RWPE1 (cell line): ENCODE results near the gene LGI4.
A peak's percentile ranks its signal among the peaks of the same experiment; 100 is the strongest.

Experiments
- CTCF ChIA-PET: fragments of 350-600 bp; sonication (Branson Sonifier 250); formaldehyde crosslinking; extraction: SDS; loops from one replicate; lab custom pipeline; 2021; lab: Yijun Ruan, JAX
- POLR2A ChIA-PET: fragments of 400-600 bp; formaldehyde crosslinking; extraction: SDS; loops from one replicate; lab custom pipeline; 2020; ENCODE audit warnings: antibody characterized with exemption; ENCODE audit not compliant: low non-redundant PET; lab: Yijun Ruan, JAX
- DNase-seq: peaks from one replicate; pipeline ENCODE4 v3.0.0; 2012; ENCODE audit warnings: low spot score
- H3K27ac ChIP-seq: fragments of 450-650 bp; 2 replicates; pipeline ENCODE4 v1.5.1; 2017
- CTCF ChIP-seq: fragments of 450-650 bp; conservative IDR thresholded peaks from 2 replicates; pipeline ENCODE4 v1.5.1; 2017; ENCODE audit warnings: low read depth, mild to moderate bottlenecking

The LGI4 gene

GRCh38 chr19:35134601-35135242 is at the start of gene LGI4:
Gene LGI4 (minus strand): TSS chr19:35135059. CDS start chr19:35134680, 379 bp downstream.
- DNase-seq, result no peak
- POLR2A ChIA-PET, result interaction anchor here (1.2 kb wide), 1 partner anchor 10 kb away, joined by 3 read pairs; no protein-coding TSS in a partner anchor
- TF ChIP-seq CTCF, result no peak
- H3K27ac ChIP-seq, result peak within 1 kb of the TSS; percentile 17; the same call in 1 of the 2 replicates
- CTCF ChIA-PET, result interaction anchor here (0.5 to 5.8 kb wide), 11 partner anchors 8 to 208 kb away, joined by 3 to 42 read pairs (median 4); partner anchors contain the start of genes FXYD3 and ZNF30

DNA sequence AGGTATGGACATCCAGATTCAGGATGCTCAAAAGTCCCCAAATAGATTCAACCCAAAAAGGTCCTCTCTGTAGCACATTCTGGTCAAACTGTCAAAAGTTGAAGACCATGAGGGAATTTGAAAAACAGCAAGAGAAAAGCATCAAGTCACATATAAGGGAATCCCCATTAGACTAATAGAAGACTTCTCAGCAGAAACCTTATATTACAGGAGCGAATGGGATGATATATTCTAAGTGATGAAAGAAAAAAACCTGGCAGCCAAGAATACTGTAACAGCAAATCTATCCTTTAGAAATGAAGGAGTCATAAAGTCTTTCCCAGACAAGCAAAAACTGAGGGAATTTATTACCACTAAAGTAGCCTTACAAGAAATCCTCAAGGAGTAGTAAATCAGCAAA is 49.4 kb upstream of the LGI4 start:
- no peak for TF ChIP-seq CTCF
- DNase-seq, result no peak

DNA sequence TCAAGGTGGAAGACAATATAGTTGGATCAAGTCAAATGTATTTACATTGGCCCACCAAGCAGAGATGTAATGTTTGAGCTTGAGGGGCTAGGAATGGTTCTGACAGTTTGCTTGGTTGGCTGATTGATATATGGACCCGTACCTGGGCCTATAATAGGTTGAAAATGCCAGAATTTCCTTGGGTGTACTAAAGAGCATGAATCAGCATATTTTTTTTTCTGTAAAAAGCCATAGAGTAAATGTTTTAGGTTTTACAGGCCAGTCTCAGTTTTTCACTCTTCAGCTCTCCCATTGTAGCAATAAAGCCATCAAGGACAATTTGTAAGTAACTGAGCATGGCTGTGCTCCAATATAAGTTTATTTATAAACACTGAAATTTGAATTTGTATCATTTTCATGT is 46.5 kb upstream of the LGI4 start:
- no peak for DNase-seq
- no peak overlapping the region for H3K27ac ChIP-seq
- ChIA-PET POLR2A (no interaction called here), CTCF (interaction anchor here (0.5 kb wide), 1 partner anchor 12 kb away, joined by 3 read pairs; no protein-coding TSS in a partner anchor)
- TF ChIP-seq CTCF, result no peak

More for the DNA sequence above, 49.4 kb upstream of the LGI4 start:
- ChIA-PET POLR2A (no interaction called here), CTCF (no interaction called here)
- no peak overlapping the region for H3K27ac ChIP-seq

GRCh38 chr19:35179830-35180229 is 45.0 kb upstream of the LGI4 start:
- DNase-seq, result no peak
- no peak overlapping the region for H3K27ac ChIP-seq
- CTCF ChIA-PET, result no interaction called here
- no peak for TF ChIP-seq CTCF
- POLR2A ChIA-PET, result interaction anchor here (0.6 kb wide), 1 partner anchor 181 kb away, joined by 3 read pairs; no protein-coding TSS in a partner anchor

DNA sequence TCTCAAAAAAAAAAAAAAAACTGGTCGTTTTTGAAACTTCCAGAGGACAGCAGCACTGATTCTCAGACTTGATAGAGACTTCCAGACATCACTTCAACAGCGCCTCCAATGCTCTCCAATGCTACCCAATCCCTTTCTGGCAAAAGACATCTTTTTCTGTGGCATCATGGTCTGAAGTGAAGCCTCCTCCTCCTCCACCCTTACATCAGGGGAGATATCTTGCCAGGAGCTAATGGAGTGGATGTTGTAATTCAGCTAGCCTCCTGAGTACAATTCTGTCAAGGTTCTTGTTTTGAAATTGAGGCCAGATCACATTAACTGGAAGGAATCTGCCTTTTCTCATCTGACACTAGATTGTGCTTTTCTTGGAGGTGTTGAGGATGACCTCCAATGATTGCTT is 43.8 kb upstream of the LGI4 start:
- DNase-seq, result no peak
- ChIA-PET POLR2A (no interaction called here), CTCF (interaction anchor here (1.7 kb wide), 1 partner anchor 10 kb away, joined by 4 read pairs; no protein-coding TSS in a partner anchor)
- no peak for TF ChIP-seq CTCF
- no peak overlapping the region for H3K27ac ChIP-seq

DNA sequence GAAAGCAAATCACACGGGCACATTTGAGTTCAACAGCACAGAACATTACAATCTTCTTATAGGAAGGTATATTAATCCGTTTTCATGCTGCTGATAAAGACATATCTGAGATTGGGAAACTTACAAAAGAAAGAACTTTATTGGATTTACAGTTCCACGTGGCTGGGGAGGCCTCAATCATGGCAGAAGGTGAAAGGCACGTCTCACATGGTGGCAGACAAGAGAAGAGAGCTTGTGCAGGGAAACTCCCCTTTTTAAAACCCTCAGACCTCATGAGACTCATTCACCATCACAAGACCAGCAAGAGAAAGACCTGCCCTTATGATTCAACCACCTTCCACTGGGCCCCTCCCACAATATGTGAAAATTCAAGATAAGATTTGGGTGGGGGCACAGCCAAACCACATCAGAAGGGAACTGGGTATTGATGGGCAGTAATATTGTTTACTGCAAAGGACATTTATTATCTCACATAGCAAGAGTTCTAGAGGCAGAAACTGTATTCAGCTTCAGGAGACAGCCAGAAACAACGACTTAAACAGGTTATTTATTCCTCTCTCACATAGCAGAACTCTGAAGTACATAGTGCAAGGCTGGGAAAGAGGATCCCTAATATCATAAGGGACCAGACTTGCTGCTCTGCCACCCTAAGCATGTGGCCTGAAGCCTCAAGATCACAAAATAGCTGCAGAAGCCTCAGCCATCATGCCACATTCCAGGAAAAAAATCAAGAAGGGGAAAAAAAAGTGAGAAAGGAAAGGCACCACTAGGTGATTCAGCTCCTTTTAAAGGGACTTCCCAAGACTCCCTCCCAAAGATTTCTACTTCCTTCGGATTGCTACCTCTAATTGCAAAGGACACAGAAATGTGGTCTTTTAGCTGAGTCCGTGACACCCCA is 42.8 kb upstream of the LGI4 start:
- POLR2A ChIA-PET, result no interaction called here
- DNase-seq, result no peak
- no peak overlapping the region for H3K27ac ChIP-seq
- CTCF ChIA-PET, result interaction anchor here (1.7 kb wide), 1 partner anchor 9 kb away, joined by 4 read pairs; no protein-coding TSS in a partner anchor
- TF ChIP-seq CTCF, result no peak
